Keratinocyte (primary cell): Measurements from ENCODE around the gene AMBRA1. TPM values are rescaled to one million over a fixed set of nuclear protein-coding genes. Genes with fewer than 3 reads are reported as not detected.

ENCODE experiments used
- DNase-seq: peaks from one replicate; pipeline ENCODE4 v3.0.0-alpha.2; 2011; ENCODE audit warnings: low read depth, missing footprints, low spot score
- FAIRE-seq: peaks from 2 replicates; lab custom pipeline; 2011; peaks lifted over from hg19 to GRCh38; lab: Jason Lieb, UNC
- H2AFZ ChIP-seq: 2 replicates; pipeline ENCODE4 v1.6.0; 2012; ENCODE audit warnings: low read length, control low read depth, inconsistent platforms; ENCODE audit not compliant: control insufficient read depth
- H3K27ac ChIP-seq: 2 replicates; pipeline ENCODE4 v1.5.1; 2011; ENCODE audit warnings: low read length; ENCODE audit not compliant: control insufficient read depth, insufficient read depth
- H3K27me3 ChIP-seq: 3 replicates; pipeline ENCODE4 v1.6.0; 2011; ENCODE audit warnings: low read length; ENCODE audit not compliant: control insufficient read depth, insufficient read depth; ENCODE audit errors: extremely low read depth
- H3K36me3 ChIP-seq, 2 experiments: 2 replicates in 1 of 2; 3 replicates in 1 of 2; pipeline ENCODE4 v1.5.1; 2011; ENCODE audit warnings: low read length in 2 of 2, mild to moderate bottlenecking in 1 of 2; ENCODE audit not compliant: control insufficient read depth in 2 of 2, insufficient read depth in 2 of 2; ENCODE audit errors: extremely low read depth in 1 of 2
- H3K4me1 ChIP-seq: 3 replicates; pipeline ENCODE4 v1.5.1; 2011; ENCODE audit warnings: low read length; ENCODE audit not compliant: control insufficient read depth, insufficient read depth; ENCODE audit errors: extremely low read depth
- H3K4me2 ChIP-seq: 3 replicates; pipeline ENCODE4 v1.6.0; 2011; ENCODE audit warnings: low read depth, low read length; ENCODE audit not compliant: control insufficient read depth, insufficient read depth; ENCODE audit errors: extremely low read depth
- H3K4me3 ChIP-seq, 3 experiments: fragments of 200-600 bp in 1 of 3; sonication (generic) in 1 of 3; 2 replicates in 2 of 3; 3 replicates in 1 of 3; pipeline ENCODE4 v1.5.1; 2011 to 2016; ENCODE audit warnings: low read length in 3 of 3, mild to moderate bottlenecking in 3 of 3, control low read depth in 2 of 3, inconsistent platforms in 1 of 3, low read depth in 1 of 3, mixed read lengths in 1 of 3, mixed run types in 1 of 3, moderate library complexity in 1 of 3; ENCODE audit not compliant: control insufficient read depth in 2 of 3, insufficient read depth in 2 of 3; ENCODE audit errors: extremely low read depth in 1 of 3
- H3K79me2 ChIP-seq: 2 replicates; pipeline ENCODE4 v1.6.0; 2012; ENCODE audit warnings: low read length; ENCODE audit not compliant: control insufficient read depth, insufficient read depth
- H3K9ac ChIP-seq: 3 replicates; pipeline ENCODE4 v1.6.0; 2011; ENCODE audit warnings: low read length; ENCODE audit not compliant: control insufficient read depth, insufficient read depth; ENCODE audit errors: extremely low read depth
- H3K9me1 ChIP-seq: 3 replicates; pipeline ENCODE4 v1.6.0; 2011; ENCODE audit warnings: low read length; ENCODE audit not compliant: control insufficient read depth, insufficient read depth; ENCODE audit errors: extremely low read depth
- H3K9me3 ChIP-seq: 2 replicates; pipeline ENCODE4 v1.5.1; 2012; ENCODE audit warnings: low read depth, low read length; ENCODE audit not compliant: control insufficient read depth
- H4K20me1 ChIP-seq: 3 replicates; pipeline ENCODE4 v1.6.0; 2011; ENCODE audit warnings: low read length; ENCODE audit not compliant: control insufficient read depth, insufficient read depth; ENCODE audit errors: extremely low read depth
- CTCF ChIP-seq, 3 experiments: IDR thresholded peaks in 1 of 3; conservative IDR thresholded peaks in 1 of 3; optimal IDR thresholded peaks in 1 of 3; 2 replicates in 2 of 3; 3 replicates in 1 of 3; pipeline versions ENCODE3 to v1.5.1; 2011; ENCODE audit warnings: low read length in 3 of 3, mild to moderate bottlenecking in 3 of 3, moderate library complexity in 2 of 3, control low read depth in 1 of 3, inconsistent platforms in 1 of 3; ENCODE audit not compliant: insufficient read depth in 2 of 3; ENCODE audit errors: extremely low read depth in 1 of 3
- EZH2 ChIP-seq: IDR thresholded peaks from one replicate; pipeline ENCODE4 v1.6.1; 2012; ENCODE audit warnings: inconsistent platforms, mild to moderate bottlenecking, low read length, moderate library complexity
- dilution Hi-C: fragments of 300-500 bp; cut with MboI; formaldehyde crosslinking; loops from one replicate; pipeline ENCODE4 v1.7.0; 2020; ENCODE audit warnings: low sequenced_read_pairs; ENCODE audit not compliant: extremely low pct_ligation_motif_present
- polyA plus RNA-seq, 5 experiments: library from polyadenylated mRNA; depleted of rRNA in 3 of 5; stranded (reverse) in 3 of 5; stranded (forward) in 1 of 5; unstranded in 1 of 5; fragments of >200 nt; gene quantifications; 1 replicate in 1 of 5; 2 replicates in 3 of 5; 3 replicates in 1 of 5; pipeline versions ENCODE4 v1.2.1 to v1.2.3, GENCODE V29; 2011 to 2012; ENCODE audit warnings: missing spikeins in 2 of 5, low read depth in 1 of 5, low replicate concordance in 1 of 5

The AMBRA1 gene
- polyA plus RNA-seq, 1 donor (not counting 4 experiments of a cell fraction or from before 2014, with no cell fraction given) = 10.5 TPM

DNA sequence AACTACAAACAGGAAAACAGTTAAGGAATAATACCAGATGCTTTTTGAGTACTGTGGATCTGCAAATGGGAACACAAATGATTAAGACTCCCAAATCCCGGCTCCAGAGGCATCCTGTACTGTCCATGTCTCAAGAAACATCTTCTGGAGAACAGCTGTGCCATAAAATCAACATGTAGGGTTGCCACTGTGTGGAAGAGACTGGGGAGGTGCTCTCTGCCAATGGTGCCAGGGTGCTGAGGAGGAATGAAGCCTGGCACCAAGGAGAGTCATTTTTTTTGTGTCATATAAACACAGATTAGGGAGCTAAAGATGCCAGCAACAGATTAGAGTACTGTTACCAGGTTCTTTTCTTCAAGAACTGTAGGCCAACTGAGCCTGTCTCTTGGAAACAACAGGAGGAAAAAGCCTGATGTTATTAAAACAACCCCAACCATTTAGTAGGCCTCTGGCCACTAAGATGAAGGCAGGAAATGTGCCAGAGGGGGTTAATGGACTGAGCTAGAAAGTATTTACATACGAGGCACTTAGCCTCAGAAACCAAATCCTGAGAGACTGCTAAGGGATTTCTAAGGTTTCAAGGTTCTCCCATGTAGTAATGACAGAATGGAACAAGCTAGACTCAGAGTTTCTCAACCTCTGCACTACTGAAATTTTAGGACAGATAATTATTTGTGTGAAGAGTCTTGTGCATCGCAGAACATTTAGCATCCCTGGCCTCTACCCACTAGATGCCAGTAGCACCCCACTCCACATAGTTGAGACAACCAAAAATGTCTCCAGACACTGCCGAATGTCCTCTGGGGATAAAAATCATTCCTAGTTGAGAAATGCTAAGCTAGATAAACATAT, 147.7 kb downstream of the AMBRA1 start:
- DNase-seq = no peak
- Histone ChIP-seq H3K9me3 (no peaks in the 10 kb centered on the region), H3K79me2 (no peaks in the 10 kb centered on the region), H3K9me1 (no peaks in the 10 kb centered on the region), H3K4me2 (no peak overlapping the region), H2AFZ (no peak overlapping the region), H3K27ac (no peak overlapping the region), H3K9ac (no peak overlapping the region), H4K20me1 (no peaks in the 10 kb centered on the region), H3K27me3 (no peaks in the 10 kb centered on the region), H3K4me3 (no peak overlapping the region), H3K4me1 (no peaks in the 10 kb centered on the region), H3K36me3 (peaks cover 0 to 7% of the 10 kb centered on the region in 2 experiments)
- dilution Hi-C loops = no loop called here
- TF ChIP-seq EZH2 = no peak
- TF ChIP-seq CTCF (optimal IDR thresholded peaks at IDR 0.05 in 1 of 3, IDR thresholded peaks at IDR 0.05 in 1 of 3, conservative IDR thresholded peaks at IDR 0.05 in 1 of 3; ENCODE audit: extremely low read depth in 1 of 3, insufficient read depth in 2 of 3, low read length in 3 of 3) = peak in 1 of 3 experiments; percentile 19
- no peak for FAIRE-seq

- TF ChIP-seq EZH2 (no peak), CTCF (optimal IDR thresholded peaks at IDR 0.05 in 1 of 3, IDR thresholded peaks at IDR 0.05 in 1 of 3, conservative IDR thresholded peaks at IDR 0.05 in 1 of 3; ENCODE audit: extremely low read depth in 1 of 3, insufficient read depth in 2 of 3, low read length in 3 of 3) (no peak)
- no peak overlapping the region for H3K27ac ChIP-seq
- H3K4me1 ChIP-seq = no peaks in the 10 kb centered on the region
- H3K79me2 ChIP-seq = no peaks in the 10 kb centered on the region
- no peaks in the 10 kb centered on the region for H3K9me3 ChIP-seq
- H3K4me3 ChIP-seq = no peak overlapping the region
- no peak overlapping the region for H3K4me2 ChIP-seq
- DNase-seq = no peak
- no peaks in the 10 kb centered on the region for H3K9me1 ChIP-seq
- H3K36me3 ChIP-seq = peaks cover 0 to 7% of the 10 kb centered on the region in 2 experiments
- no peak for FAIRE-seq
- H2AFZ ChIP-seq = no peak overlapping the region
- no peaks in the 10 kb centered on the region for H4K20me1 ChIP-seq
- no peaks in the 10 kb centered on the region for H3K27me3 ChIP-seq
- no peak overlapping the region for H3K9ac ChIP-seq
- dilution Hi-C loops = no loop called here
Observed at GRCh38 chr11:46445192-46445919, 148.5 kb downstream of the AMBRA1 start.
